C4-2B (cell line): ENCODE measurements around the gene LRMDA.

Experiments
- H3K27ac ChIP-seq: fragments of 450-650 bp; 2 replicates; pipeline ENCODE4 v1.5.1; 2017
- ZFX ChIP-seq: fragments of 450-650 bp; IDR thresholded peaks from 2 replicates; pipeline ENCODE4 v1.6.1; 2017
- TF ChIP-seq, protein P1 (sequence below): fragments of 450-650 bp; conservative IDR thresholded peaks from 2 replicates; pipeline ENCODE4 v1.5.1; 2017; ENCODE audit warnings: mild to moderate bottlenecking

LRMDA gene

DNA sequence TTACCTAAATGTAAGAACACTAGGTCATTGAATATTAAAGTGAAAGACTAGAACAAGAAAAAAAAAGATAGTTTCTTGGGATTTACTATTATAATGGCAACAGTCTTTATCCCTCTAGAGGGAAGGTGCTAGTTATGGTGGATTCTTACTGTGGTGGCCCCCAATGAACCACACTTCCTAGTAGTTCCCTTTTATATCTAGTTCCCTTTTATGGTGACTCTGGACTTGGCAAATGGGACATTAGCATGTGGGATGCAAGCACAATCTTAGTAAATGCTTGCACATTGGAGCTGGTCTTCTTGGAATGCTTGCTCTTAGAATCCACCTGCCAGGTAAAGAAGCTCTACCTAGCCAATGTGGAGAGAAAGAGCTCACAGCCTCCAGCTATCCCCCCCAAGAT, 430.2 kb downstream of the LRMDA start:
- TF ChIP-seq, protein P1, sequence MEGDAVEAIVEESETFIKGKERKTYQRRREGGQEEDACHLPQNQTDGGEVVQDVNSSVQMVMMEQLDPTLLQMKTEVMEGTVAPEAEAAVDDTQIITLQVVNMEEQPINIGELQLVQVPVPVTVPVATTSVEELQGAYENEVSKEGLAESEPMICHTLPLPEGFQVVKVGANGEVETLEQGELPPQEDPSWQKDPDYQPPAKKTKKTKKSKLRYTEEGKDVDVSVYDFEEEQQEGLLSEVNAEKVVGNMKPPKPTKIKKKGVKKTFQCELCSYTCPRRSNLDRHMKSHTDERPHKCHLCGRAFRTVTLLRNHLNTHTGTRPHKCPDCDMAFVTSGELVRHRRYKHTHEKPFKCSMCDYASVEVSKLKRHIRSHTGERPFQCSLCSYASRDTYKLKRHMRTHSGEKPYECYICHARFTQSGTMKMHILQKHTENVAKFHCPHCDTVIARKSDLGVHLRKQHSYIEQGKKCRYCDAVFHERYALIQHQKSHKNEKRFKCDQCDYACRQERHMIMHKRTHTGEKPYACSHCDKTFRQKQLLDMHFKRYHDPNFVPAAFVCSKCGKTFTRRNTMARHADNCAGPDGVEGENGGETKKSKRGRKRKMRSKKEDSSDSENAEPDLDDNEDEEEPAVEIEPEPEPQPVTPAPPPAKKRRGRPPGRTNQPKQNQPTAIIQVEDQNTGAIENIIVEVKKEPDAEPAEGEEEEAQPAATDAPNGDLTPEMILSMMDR, result no peak
- no peak for TF ChIP-seq ZFX
- no peak overlapping the region for H3K27ac ChIP-seq

- no peak overlapping the region for H3K27ac ChIP-seq
- no peak for TF ChIP-seq ZFX
- TF ChIP-seq, protein P1, result no peak
Observed at GRCh38 chr10:75862935-75863334, 431.5 kb downstream of the LRMDA start.

DNA sequence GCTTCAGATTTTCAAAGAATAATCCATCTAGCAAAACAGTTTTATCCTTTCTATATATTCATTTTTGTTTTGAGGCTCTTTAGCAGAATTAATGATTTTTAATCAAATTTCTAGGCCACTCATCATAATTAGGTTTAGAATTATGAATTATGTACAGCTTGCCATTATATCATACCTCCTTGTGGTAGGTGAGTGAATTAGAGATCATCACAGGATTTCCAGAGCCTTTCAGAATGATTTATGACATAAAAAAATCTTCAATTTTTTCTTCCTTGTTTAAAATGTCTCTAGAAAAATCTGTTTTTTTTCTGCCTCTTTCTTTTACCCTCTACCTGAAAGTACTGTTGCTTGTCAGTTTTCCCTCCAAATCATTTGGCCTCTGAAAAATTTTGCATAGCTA, 433.3 kb downstream of the LRMDA start:
- TF ChIP-seq ZFX, result no peak
- TF ChIP-seq, protein P1, result no peak
- H3K27ac ChIP-seq, result no peak overlapping the region

DNA sequence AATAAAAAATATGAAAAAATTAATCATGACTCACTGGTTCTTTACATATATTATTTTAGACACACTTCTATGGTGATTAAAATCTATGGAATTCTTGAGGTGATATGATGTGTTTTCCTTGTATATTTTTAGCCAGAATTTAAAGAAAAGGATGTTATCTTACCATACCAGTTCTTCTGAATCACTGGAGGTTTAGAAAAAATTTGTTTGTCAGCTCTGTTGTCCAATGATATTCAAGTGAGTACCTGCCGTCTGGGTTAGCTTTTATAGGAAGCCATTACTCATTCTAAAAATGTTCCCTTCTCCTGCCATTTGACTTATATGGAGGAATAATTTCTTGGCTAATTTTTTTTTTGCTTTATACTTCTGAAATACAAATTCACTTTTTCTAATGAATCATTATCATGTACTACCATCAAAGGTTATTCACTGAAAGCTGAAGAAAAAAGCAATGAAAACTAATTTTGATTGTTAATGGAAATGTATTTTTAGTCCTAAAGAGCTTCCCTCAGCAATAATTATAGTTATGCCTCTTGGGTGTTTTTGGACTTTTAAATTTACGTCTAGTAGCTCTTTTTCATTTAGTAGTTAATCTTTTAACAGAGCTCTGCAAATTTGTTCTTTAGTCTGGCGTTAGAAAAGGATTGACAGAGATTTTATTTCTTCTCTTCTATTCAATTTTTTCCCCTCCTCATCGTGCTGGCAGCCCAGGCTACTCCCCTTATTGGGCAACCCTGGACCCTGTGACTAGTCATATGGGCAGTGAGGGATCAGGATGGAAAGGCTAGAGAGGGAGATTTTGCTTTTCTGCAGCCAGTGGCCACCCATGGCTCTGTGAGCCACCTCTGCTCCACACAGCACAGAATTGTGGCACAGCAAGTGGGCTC, 434.2 kb downstream of the LRMDA start:
- no peak overlapping the region for H3K27ac ChIP-seq
- no peak for TF ChIP-seq ZFX
- TF ChIP-seq, protein P1, result no peak

GRCh38 chr10:75866300-75866625, 434.8 kb downstream of the LRMDA start:
- TF ChIP-seq ZFX, result no peak
- TF ChIP-seq, protein P1, result no peak
- no peak overlapping the region for H3K27ac ChIP-seq

GRCh38 chr10:75866731-75867130, 435.3 kb downstream of the LRMDA start:
- no peak overlapping the region for H3K27ac ChIP-seq
- TF ChIP-seq, protein P1, result no peak
- no peak for TF ChIP-seq ZFX

- H3K27ac ChIP-seq, result no peak overlapping the region
- TF ChIP-seq, protein P1, result no peak
- TF ChIP-seq ZFX, result no peak
Observed at GRCh38 chr10:75868574-75868973, 437.1 kb downstream of the LRMDA start.
